ENCODE measurements around the gene MAP4K2. TPM values are rescaled to one million over a fixed set of nuclear protein-coding genes. Genes with fewer than 3 reads are reported as not detected.

Gene MAP4K2
- total RNA-seq, 1 experiment from 2014 or later = 16.8 TPM

- peaks cover 41% of the 10 kb centered on the region for H3K36me3 Mint-ChIP-seq (ENCODE audit: insufficient read depth, unreplicated experiment)
- ChIA-PET POLR2A (no interaction called here), CTCF (no interaction called here)
- intact Hi-C loops (cut with micrococcal nuclease; ENCODE audit: unreplicated experiment) = no loop called here
- H3K4me3 Mint-ChIP-seq (ENCODE audit: unreplicated experiment) = no peak overlapping the region
- no peak for TF ChIP-seq CTCF (IDR thresholded peaks at IDR 0.05; ENCODE audit: insufficient read depth in 1 of 2, low read depth in 1 of 2, low read length in 1 of 2, severe bottlenecking in 1 of 2, unreplicated experiment in 1 of 2)
- H3K27ac Mint-ChIP-seq (ENCODE audit: unreplicated experiment) = no peak overlapping the region
- Histone ChIP-seq H3K4me1 (no peaks in the 10 kb centered on the region), H3K27me3 (replicated peaks; ENCODE audit: control insufficient read depth, insufficient read depth, low read length) (no peaks in the 10 kb centered on the region), H3K4me3 (ENCODE audit: low read depth, low read length) (no peak overlapping the region), H3K36me3 (ENCODE audit: control insufficient read depth, insufficient read depth, low read length) (peaks cover 6% of the 10 kb centered on the region), H3K9me3 (no peaks in the 10 kb centered on the region)
- BruUV-seq (replicated peaks) = no TSS peak
- H3K27me3 Mint-ChIP-seq (ENCODE audit: insufficient read depth, unreplicated experiment) = no peaks in the 10 kb centered on the region
- no peaks in the 10 kb centered on the region for H3K9me3 Mint-ChIP-seq (ENCODE audit: unreplicated experiment)
- H3K4me1 Mint-ChIP-seq (ENCODE audit: low read depth, unreplicated experiment) = no peaks in the 10 kb centered on the region
- DNase-seq = no peak
These were observed 28.4 kb upstream of the MAP4K2 start for GRCh38 chr11:64831411-64831891.

GRCh38 chr11:64829536-64830251 is 26.7 kb upstream of the MAP4K2 start:
- H3K36me3 ChIP-seq (ENCODE audit: control insufficient read depth, insufficient read depth, low read length) = peaks cover 6% of the 10 kb centered on the region
- no peaks in the 10 kb centered on the region for H3K9me3 Mint-ChIP-seq (ENCODE audit: unreplicated experiment)
- H3K4me3 ChIP-seq (ENCODE audit: low read depth, low read length) = no peak overlapping the region
- no peaks in the 10 kb centered on the region for H3K4me1 ChIP-seq
- no peaks in the 10 kb centered on the region for H3K4me1 Mint-ChIP-seq (ENCODE audit: low read depth, unreplicated experiment)
- POLR2A ChIA-PET = no interaction called here
- no TSS peak for BruUV-seq (replicated peaks)
- no peak overlapping the region for H3K4me3 Mint-ChIP-seq (ENCODE audit: unreplicated experiment)
- no peaks in the 10 kb centered on the region for H3K9me3 ChIP-seq
- H3K27ac Mint-ChIP-seq (ENCODE audit: unreplicated experiment) = no peak overlapping the region
- TF ChIP-seq CTCF (IDR thresholded peaks at IDR 0.05; ENCODE audit: insufficient read depth in 1 of 2, low read depth in 1 of 2, low read length in 1 of 2, severe bottlenecking in 1 of 2, unreplicated experiment in 1 of 2) = no peak
- no peaks in the 10 kb centered on the region for H3K27me3 ChIP-seq (replicated peaks; ENCODE audit: control insufficient read depth, insufficient read depth, low read length)
- peaks cover 40% of the 10 kb centered on the region for H3K36me3 Mint-ChIP-seq (ENCODE audit: insufficient read depth, unreplicated experiment)
- CTCF ChIA-PET = no interaction called here
- intact Hi-C loops (cut with micrococcal nuclease; ENCODE audit: unreplicated experiment) = no loop called here
- no peak for DNase-seq
- no peaks in the 10 kb centered on the region for H3K27me3 Mint-ChIP-seq (ENCODE audit: insufficient read depth, unreplicated experiment)

- Histone ChIP-seq H3K36me3 (ENCODE audit: control insufficient read depth, insufficient read depth, low read length) (peaks cover 4% of the 10 kb centered on the region), H3K4me1 (no peaks in the 10 kb centered on the region), H3K4me3 (ENCODE audit: low read depth, low read length) (no peak overlapping the region), H3K27me3 (replicated peaks; ENCODE audit: control insufficient read depth, insufficient read depth, low read length) (no peaks in the 10 kb centered on the region), H3K9me3 (no peaks in the 10 kb centered on the region)
- Mint-ChIP-seq H3K27me3 (ENCODE audit: insufficient read depth, unreplicated experiment) (no peaks in the 10 kb centered on the region), H3K9me3 (ENCODE audit: unreplicated experiment) (no peaks in the 10 kb centered on the region), H3K27ac (ENCODE audit: unreplicated experiment) (no peak overlapping the region), H3K4me3 (ENCODE audit: unreplicated experiment) (no peak overlapping the region), H3K4me1 (ENCODE audit: low read depth, unreplicated experiment) (no peaks in the 10 kb centered on the region), H3K36me3 (ENCODE audit: insufficient read depth, unreplicated experiment) (peaks cover 45% of the 10 kb centered on the region)
- no peak for DNase-seq
- ChIA-PET POLR2A (no interaction called here), CTCF (interaction anchor here (1.3 kb wide), 1 partner anchor 17 kb away, joined by 3 read pairs; the partner anchor contains the start of gene CDC42BPG)
- no TSS peak for BruUV-seq (replicated peaks)
- no peak for TF ChIP-seq CTCF (IDR thresholded peaks at IDR 0.05; ENCODE audit: insufficient read depth in 1 of 2, low read depth in 1 of 2, low read length in 1 of 2, severe bottlenecking in 1 of 2, unreplicated experiment in 1 of 2)
- intact Hi-C loops (cut with micrococcal nuclease; ENCODE audit: unreplicated experiment) = no loop called here
These were observed 24.4 kb upstream of the MAP4K2 start for GRCh38 chr11:64827451-64827839.
